GM08714 (cell line): ENCODE measurements around the gene COA7.

ENCODE experiments used
- H3K4me3 ChIP-seq: fragments of 200-500 bp; sonication (Bioruptor generic); 2 replicates; pipeline ENCODE4 v1.5.1; 2014; ENCODE audit warnings: mild to moderate bottlenecking, low read length, inconsistent platforms
- ZNF274 ChIP-seq: IDR thresholded peaks from 2 replicates; pipeline ENCODE4 v1.6.1; 2012; ENCODE audit warnings: mild to moderate bottlenecking, low read depth, low read length

COA7 gene

DNA sequence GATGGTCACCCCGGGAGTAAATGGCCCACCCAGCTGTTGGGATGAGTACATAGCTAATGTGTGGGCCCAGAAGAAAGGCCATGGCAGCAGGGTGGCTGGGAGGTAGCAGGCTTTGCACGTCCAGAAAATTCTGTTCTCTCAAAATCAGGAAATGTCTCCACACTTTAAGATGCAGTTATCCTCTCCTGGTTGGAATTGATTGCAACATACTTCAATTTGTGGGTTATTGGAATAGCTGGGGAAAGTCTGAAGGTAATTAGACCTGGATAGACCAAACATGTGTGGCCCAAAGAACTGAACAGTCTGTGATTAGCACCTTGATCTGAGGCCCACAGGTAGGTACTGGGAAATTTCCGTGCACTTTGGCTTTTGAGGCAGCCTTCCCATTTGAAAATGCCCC, 30.2 kb downstream of the COA7 start:
- no peak for TF ChIP-seq ZNF274
- H3K4me3 ChIP-seq = no peak overlapping the region

DNA sequence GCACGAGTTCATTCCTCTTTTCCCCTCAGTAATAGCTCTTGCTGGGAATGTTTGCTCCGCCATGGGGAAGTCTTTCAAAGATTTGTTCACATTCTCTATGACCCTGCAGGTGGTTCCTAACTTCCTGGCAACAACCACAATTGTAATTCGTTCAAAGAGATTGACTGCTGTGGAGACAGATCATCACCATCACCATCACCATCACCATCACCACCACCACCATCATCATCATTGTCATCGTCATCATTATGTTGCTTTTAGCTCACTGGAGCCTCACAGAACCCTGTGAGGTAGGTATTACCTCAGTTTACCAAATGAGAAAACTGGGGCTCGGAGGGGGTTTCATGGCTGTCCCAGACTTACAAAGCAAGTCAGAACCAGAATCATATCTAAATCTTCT, 30.9 kb downstream of the COA7 start:
- H3K4me3 ChIP-seq = no peak overlapping the region
- TF ChIP-seq ZNF274 = no peak

DNA sequence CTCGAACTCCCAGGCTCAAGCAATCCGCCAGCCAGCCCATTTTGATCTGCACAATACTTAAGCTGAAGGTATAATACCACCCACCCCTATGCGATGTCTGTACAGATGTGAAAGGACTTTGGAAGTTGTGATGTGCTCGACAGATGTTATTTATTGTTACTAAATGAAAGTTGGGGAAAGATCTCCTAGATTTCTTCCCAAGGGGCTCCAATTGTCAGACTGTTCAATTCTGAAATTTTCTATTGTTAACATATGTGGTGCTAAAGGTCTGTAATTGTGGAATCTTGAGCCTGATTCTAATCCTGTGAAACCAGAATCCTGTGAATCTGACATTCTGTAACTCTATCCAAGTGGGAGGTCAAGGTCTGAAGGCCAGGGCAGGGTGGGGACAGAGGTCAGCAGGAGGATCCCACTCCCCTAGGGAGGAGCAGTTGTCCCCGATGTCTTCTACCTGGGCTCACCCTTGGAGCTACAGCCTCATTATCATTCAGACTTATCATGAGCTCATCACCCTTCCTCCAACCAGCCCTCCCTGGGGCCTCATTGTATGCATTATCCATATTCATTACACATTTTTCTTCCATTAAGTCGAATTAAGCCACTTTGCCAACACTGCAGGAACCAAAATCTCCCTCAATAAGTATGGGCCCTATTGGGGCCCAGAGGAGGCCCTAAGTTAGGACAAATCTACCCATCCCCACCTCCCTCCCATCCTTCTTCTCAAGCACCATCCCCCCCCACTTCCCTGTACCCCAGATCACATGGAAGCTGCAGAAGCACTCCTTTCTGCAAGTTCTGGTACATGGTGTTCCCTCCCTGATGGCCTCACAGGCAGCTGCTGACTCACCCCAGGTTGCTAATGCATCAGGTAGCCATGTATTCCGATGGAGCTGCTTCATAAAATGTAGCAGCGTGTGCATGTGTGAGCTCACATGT, 32.9 kb downstream of the COA7 start:
- no peak for TF ChIP-seq ZNF274
- no peak overlapping the region for H3K4me3 ChIP-seq

DNA sequence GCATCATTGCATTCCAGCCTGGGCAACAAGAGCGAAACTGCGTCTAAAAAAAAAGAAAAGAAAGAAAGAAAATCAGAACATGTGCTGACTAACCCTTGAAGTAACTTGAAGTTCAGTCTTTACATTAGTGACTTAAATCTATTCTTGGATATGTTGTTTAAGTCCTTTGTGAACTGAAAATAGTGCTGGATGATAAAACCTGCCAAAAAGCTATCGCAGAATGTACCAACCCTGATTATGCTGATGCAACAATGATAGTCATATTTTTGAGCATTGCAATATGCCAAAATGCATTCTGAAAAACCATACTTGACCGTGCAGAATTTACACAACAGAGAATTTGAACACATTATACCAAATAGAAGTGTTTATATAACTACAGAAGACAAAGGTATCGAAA, 34.4 kb downstream of the COA7 start:
- no peak for TF ChIP-seq ZNF274

DNA sequence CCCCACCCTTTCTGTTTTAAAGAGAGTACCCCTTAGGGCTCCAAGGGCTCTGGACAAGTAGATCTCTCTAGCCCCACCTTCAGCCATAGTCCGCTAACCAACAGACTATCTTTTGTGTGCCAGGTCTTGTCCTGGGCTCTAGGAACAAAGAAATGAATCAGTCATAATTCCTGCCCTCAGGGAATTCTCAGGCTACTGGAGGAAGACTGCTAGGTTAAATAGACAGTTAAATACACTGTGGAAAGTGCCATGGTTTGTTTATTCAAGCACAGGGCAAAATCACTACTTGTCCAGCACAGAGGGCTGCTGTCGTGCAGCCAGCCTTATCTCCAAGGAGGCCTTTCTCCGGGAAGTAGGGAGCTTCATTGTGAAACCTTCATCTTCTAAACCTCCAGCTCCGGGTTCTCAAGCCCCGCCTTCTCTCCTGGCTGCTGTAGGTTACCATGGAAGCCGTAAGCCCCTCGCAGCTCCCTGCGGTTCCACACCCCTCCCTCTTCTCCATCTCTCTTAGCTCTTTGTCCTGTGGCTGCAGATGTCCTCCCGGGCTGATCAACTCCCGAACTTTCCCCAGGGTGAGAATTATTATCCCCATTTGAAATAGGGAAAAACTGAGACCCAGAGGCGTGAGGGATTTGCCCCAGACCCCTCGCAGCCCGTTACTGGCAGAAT, 35.4 kb downstream of the COA7 start:
- no peak overlapping the region for H3K4me3 ChIP-seq
- TF ChIP-seq ZNF274 = no peak

More for the DNA sequence above, 34.4 kb downstream of the COA7 start:
- H3K4me3 ChIP-seq = no peak overlapping the region

DNA sequence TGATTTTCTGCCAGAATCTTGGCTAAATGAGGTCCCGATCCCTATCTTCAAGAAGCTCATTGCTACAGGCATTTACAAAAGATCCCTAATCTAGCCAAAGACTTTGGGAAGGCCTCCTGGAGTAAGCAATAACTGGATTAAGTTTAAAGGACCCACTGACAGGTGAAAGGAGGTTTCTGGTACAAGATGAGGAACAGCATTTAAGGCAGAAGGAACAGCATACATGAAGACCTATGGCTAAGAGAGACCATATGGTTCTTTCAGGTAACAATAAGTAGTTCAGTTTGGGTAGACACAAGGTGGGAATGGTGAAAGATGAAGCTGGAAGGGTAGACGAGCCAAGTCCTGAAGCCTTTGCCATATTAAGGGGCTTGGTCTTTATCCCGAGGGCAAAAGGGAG, 37.3 kb downstream of the COA7 start:
- no peak for TF ChIP-seq ZNF274
- no peak overlapping the region for H3K4me3 ChIP-seq

DNA sequence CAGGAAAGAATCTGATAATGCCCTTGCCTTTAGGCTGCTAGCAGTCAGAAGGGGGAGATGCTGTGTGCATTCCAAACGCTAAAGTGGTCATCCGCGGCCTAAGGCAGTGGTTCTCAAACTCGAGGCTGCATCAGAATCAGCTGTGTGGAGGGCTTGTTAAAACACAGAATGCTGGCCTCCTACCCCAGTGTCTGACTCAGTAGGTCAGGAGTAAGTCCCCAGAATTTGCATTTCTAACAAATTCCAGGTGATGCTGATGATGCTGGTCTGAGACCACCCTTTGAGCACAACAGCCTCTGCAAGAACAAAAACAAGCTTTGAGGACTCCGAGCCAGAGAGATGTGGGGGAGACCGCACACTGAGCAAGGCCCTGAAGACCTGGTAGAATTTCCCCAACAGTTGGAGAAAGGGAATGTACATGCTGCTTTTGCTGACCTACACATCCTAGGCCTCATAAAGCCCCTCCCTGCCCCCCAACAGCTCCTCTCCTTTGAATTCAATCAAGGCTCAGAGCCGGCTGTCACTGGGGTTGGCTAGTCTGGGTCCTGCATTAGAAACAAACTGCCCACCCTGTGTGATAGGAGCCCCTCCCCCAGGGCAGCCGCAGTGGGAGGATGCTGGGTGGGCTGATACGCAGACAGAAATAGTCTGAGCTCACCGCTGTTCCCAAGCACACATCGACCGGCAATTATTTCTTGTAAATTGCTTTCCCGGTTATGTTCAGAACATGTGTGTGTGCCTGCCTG, 38.1 kb downstream of the COA7 start:
- TF ChIP-seq ZNF274 = no peak
- H3K4me3 ChIP-seq = no peak overlapping the region

DNA sequence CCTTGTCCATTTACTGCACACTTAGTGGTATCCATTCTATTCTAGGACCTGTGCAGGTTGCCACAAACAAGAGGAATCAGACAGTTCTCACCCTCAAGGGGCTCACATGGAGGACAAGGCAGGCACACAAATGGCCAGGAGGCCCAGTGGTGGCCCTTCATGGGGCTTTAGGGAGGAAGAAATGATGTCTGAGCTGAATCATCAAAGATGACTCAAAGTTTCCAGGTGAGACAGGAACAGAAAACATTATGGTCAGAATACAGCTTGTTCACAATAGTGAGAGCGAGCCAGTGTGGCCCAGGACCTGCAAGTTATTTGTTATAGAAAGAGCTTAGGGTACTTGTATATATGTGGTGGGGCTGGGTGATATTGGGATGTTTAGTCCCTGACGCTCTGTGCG, 38.8 kb downstream of the COA7 start:
- TF ChIP-seq ZNF274 = no peak
- no peak overlapping the region for H3K4me3 ChIP-seq

DNA sequence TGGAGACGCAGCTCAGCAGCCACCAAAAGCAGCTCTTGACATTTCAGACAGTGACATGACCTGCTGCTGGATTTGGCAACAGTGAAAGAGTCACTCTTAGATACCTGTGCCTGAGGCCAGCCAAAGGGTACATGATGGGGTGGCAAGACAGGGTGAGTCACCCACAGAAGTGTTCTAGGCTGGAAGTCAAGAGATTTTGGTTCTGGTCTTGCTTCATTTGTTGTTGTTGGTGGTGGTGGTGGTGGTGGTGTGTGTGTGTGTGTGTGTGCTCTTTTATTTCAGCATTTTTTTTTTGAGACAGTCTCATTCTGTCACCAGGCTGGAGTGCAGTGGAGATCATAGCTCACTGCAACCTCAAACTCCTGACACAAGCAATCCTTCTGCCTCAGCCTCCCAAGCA, 39.4 kb downstream of the COA7 start:
- TF ChIP-seq ZNF274 = no peak
- H3K4me3 ChIP-seq = no peak overlapping the region

DNA sequence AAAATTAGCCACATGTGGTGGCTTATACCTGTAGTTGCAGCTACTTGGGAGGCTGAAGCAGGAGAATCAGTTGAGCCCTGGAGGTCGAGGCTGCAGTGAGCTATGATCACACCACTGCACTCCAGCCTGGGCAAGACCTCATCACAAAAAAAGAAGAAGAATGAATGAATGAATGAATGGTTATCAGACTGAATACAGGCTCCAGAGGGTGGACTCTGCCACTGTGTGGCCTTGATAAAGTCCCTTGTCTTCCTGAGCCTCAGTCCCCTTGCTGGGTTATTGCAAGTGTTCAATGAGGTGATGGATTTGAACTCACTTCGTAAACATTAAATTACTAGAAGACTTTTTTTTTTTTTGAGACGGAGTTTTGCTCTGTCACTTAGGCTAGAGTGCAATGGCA, 40.4 kb downstream of the COA7 start:
- no peak for TF ChIP-seq ZNF274
- H3K4me3 ChIP-seq = no peak overlapping the region

DNA sequence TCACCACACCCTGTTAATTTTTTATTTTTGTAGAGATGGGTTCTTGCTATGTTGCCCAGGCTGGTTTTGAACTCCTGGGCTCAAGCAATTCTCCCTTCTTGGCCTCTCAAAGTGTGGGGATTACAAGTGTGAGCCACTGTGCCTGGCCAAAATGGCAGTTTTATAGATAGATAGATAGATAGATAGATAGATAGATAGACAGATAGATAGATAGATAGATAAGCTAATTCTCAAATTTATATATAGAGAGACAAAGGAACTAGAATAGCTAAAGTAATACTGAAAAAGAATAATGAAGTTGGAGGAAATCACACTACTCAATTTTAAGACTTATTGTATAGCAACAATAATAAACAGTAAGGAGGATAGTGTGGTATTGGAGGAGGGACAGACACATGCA, 44.1 kb downstream of the COA7 start:
- no peak for TF ChIP-seq ZNF274

DNA sequence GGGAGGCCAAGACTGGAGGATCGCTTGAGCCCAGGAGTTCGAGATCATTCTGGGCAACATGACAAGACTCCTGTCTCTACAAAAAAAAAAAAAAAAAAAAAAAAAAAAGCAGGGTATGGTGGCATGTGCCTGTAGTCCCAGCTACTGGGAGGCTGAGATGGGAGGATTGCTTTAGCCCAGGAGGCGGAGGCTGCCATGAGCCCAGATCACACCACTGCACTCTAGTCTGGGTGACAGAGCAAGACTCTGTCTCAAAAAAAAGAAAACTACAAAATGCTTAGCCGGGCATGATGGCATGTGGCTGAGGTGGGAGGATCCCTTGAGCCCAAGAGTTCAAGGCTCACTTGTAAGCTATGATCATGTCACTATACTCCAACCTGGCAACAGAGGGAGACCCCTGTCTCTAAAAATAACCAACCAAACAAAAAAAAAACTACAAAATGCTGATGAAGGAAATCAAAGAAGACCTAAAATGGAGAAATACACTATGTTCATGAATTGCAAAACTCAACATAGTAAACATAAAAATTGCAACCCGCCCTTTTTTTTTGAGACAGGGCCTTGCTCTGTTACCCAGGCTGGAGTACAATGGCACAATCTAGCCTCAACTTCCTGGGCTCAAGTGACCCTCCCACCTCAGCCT, 44.8 kb downstream of the COA7 start:
- no peak for TF ChIP-seq ZNF274
- H3K4me3 ChIP-seq = no peak overlapping the region

More for the DNA sequence above, 44.1 kb downstream of the COA7 start:
- H3K4me3 ChIP-seq = no peak overlapping the region

DNA sequence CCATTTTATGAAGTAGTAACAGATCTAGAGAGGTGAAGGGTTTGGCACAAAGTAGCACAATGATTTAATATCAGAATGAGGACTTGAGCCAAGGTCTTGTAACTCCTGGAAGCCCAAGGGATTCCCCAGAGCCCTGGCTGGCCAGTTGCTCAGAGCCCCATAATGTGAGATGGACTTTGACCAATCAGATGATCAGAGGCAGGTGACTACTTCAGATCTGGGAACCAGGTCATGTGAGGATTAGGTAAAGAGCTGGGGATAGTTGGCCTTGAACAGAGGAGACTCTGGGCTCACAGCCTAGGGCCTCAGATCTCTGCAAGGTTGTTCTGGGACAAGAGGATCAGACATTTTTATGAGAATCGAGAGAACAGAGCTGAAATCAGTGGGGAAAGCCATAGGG, 46.2 kb downstream of the COA7 start:
- H3K4me3 ChIP-seq = no peak overlapping the region
- no peak for TF ChIP-seq ZNF274

DNA sequence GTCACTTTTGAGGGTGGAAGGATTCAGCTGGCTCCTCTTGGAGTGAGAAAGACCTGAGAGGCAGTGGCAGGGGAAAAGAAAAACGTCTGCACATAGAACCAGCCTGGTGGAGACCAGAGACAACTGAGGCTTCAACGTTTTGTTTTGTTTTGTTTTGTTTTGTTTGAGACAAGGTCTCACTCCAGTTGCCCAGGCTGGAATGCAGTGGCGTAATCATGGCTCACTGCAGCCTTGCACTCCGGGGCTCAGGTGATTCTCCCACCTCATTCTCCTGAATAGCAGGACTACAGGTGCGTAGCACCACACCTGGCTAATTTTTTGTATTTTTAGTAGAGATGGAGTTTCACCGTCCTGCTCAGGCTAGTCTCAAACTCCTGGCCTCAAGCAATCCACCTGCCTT, 52.9 kb downstream of the COA7 start:
- H3K4me3 ChIP-seq = no peak overlapping the region
- TF ChIP-seq ZNF274 = no peak
